A549 treated with CORT108297 at 1 μM for 4 hours (cell line): ENCODE data around the gene FAM210B. TPM values are rescaled to one million over a fixed set of nuclear protein-coding genes. Genes with fewer than 3 reads are reported as not detected.

Source experiments
- total RNA-seq: library from RNA; stranded (reverse); fragments of 200-300 nt; extraction: Qiagen RNA extraction; gene quantifications from 5 replicates; pipeline ENCODE4 v1.2.3, GENCODE V29; 2022

FAM210B gene
- 10.8 to 12.7 TPM (median 11.3 TPM) in 5 replicates for total RNA-seq

GRCh38 chr20:56358600-56359211 is at the start of gene FAM210B:
Gene FAM210B, plus strand, starts transcription at chr20:56358974. Its CDS starts 32 bp downstream, at chr20:56359006.

GRCh38 chr20:56392132-56392880 is 33.5 kb downstream of the FAM210B start, which contains the start of the genes AURKA and CSTF1:
Gene AURKA, minus strand, starts transcription at chr20:56392215. Its CDS starts 4,018 bp downstream, at chr20:56388197.
Gene CSTF1, plus strand, starts transcription at chr20:56392645. Its CDS starts 2,908 bp downstream, at chr20:56395553.

GRCh38 chr20:56411759-56412472 is 53.1 kb downstream of the FAM210B start, which contains the start of gene CASS4:
Gene CASS4, plus strand, starts transcription at chr20:56412260. Its CDS starts 199 bp downstream, at chr20:56412459.

Other genes starting within 250 kb of the FAM210B start
- gene MC3R, start 110.2 kb upstream of the FAM210B start, total RNA-seq, result not detected in 5 replicates
- 102 to 111 TPM (median 110 TPM) in 5 replicates for gene AURKA, start 33.2 kb downstream of the FAM210B start, total RNA-seq
- gene CSTF1, start 33.7 kb downstream of the FAM210B start, total RNA-seq, result 37.2 to 41.4 TPM (median 38.3 TPM) in 5 replicates
- gene CASS4, start 53.3 kb downstream of the FAM210B start, total RNA-seq, result 0.03 to 0.07 TPM in 2 of 5 replicates, not detected in the others
- 77.8 to 95.5 TPM (median 91.4 TPM) in 5 replicates for gene RTF2, start 109.7 kb downstream of the FAM210B start, total RNA-seq
- 0.17 to 0.62 TPM (median 0.43 TPM) in 5 replicates for gene FAM209A, start 165.8 kb downstream of the FAM210B start, total RNA-seq
- gene FAM209B, start 174.3 kb downstream of the FAM210B start, total RNA-seq, result 0.14 to 0.60 TPM (median 0.54 TPM) in 5 replicates